ENCODE results near the gene HSD17B4.
A peak's percentile ranks its signal among the peaks of the same experiment; 100 is the strongest.
"Not testable (repeated sequence)": the region's sequence is repeated elsewhere in the genome, so short reads cannot be mapped to it uniquely, and the experiment has no call there.

The HSD17B4 gene

GRCh38 chr5:119452373-119453039, at the start of gene HSD17B4:
Gene HSD17B4, plus strand, starts transcription at chr5:119452497. Its CDS starts 79 bp downstream, at chr5:119452576.
- DNase-seq (ENCODE audit: low read depth in 2 of 2), result peak; percentile 65 to 75

- DNase-seq (ENCODE audit: low read depth in 2 of 2), result no peak
These were observed 49.7 kb upstream of the HSD17B4 start for GRCh38 chr5:119402555-119402954.

DNA sequence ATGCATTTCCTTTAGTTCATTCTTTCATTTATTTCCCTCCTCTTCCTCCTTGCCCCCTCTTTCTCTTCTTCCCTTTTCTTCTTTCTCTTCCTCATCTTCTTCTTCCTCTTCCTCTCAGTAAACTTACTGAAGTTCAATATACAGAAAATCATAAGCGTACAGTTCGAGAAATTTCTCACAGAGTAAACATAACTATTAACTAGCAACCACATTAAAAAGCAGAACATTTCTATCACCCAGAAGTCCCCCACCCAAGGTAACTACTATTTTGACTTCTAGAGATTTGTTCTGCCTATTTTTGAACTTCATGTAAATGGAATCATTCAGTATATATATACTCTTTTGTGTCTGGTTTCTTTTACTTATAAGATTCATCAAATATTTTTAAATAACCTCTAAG, 48.3 kb upstream of the HSD17B4 start:
- DNase-seq (ENCODE audit: low read depth in 2 of 2), result no peak

DNA sequence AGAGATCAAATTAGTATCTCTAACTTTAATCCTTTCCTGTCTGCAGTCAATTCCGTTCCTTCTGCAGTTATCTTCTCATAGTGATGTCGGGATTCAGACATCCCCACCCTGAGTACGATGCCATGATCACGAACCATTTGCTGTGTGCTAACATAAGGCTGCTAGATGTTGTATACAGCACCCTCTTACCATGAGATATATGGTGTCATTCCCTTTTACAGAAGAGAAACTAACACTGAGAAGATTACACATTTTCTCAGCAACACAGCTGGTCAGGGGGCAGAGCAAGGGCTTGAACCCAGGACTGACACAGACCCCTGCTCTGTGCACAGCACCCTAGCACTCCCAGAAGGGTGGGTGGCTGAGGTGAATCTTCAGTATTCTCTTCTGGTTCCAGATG, 46.9 kb upstream of the HSD17B4 start:
- DNase-seq (ENCODE audit: low read depth in 2 of 2), result no peak

DNA sequence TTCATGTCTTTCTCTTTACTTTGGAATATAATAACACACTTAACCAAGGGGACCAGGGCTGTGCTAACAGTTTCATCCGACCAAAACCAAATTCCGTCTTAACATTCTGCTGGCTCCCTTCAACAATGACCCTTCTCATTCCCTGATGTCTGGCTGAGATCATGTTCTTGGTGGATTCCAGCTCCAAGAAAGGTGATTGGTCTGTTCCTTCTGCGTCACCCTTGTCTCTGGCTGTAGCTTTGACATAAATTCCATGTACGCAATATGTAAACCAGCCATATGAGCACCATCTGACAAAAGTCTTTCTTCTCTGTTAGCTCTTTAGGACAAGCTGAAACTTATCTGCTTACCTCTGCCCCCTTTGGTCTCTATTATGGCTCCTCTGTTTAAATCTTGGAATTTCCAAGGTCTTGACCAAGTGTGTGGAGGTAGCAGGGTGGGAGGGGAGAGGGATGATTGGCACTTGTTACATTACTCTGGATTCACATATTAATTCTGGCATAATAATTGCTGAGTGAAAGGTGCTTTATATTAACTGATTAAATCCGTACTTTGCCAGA, 45.7 kb upstream of the HSD17B4 start:
- no peak for DNase-seq (ENCODE audit: low read depth in 2 of 2)

GRCh38 chr5:119409235-119409815, 43.0 kb upstream of the HSD17B4 start:
- no peak for DNase-seq (ENCODE audit: low read depth in 2 of 2)

DNA sequence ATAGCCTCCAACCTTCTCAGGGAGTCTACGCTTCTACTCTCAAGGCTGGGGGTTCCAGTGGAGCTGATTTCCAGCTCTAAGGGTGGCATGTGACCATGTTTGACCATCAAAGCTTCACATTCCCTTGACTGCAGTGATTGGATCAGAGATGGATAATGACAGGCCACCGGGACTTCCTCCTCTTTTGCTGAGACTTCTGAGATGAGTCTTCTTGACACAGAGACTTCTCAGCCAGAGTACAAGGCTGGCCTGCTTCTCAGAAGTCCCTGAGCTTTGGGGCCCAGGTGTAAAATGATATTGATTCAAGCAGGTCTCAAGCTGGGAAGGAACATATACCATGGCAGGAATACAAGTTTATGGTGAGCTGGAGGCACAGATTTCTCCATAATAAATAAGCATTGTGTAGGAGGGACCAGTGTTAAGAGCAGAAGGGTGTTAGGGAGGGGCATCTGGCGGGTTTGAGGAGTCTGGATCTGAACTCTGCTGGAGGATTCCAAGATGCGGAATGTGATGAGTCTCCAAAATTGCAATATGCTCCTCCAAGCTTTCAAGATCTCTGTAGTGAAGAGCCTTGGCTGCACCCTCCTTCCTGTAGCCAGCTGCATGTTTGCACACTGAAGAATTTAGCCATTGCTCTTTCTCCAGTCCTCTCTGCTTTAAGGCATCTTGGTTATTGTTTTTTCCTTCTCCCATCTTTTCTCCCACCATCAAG, 41.7 kb upstream of the HSD17B4 start:
- no peak for DNase-seq (ENCODE audit: low read depth in 2 of 2)

DNA sequence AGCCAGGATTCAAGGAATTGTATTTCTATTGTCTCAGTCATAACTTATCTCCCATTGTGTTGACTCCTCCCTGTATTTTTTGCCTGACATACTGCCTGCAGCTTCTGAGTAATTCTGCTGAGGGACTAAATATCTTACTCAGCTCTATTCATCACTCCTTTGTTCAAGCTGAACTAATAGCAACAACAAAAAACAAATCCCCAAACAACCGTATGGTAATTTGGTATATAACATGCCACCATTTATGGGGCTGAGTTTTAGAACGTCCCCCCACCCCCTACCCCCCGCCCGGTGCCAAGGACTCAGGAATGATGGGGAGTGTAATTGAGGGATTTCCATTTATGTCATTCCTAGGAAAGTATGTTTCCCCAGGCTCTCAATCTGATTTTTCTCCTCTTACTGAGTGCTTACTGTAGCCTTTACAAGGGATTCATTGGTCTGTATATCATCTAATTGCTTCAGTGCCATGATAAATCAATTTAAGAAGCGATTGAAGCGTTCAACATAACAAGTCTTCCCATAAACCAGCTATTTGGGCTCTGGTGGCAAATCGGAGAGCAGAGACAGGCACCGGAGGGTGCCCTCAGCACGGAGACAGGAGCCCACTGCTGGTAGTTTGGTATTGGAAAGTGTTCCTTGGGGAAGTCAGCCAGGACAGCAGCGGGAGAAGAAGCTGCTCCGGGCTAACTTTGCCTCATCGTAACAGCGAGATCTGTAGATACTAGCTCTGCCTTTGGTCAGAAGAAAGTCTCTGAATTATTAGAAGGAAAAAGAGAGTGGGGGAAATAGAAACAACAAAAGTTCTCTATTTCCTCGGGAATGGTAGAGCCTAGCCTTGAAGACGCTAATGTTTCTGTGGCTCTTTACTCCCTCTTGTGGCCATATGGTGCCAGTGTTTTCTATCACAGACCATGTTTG, 40.7 kb upstream of the HSD17B4 start:
- no peak for DNase-seq (ENCODE audit: low read depth in 2 of 2)

DNA sequence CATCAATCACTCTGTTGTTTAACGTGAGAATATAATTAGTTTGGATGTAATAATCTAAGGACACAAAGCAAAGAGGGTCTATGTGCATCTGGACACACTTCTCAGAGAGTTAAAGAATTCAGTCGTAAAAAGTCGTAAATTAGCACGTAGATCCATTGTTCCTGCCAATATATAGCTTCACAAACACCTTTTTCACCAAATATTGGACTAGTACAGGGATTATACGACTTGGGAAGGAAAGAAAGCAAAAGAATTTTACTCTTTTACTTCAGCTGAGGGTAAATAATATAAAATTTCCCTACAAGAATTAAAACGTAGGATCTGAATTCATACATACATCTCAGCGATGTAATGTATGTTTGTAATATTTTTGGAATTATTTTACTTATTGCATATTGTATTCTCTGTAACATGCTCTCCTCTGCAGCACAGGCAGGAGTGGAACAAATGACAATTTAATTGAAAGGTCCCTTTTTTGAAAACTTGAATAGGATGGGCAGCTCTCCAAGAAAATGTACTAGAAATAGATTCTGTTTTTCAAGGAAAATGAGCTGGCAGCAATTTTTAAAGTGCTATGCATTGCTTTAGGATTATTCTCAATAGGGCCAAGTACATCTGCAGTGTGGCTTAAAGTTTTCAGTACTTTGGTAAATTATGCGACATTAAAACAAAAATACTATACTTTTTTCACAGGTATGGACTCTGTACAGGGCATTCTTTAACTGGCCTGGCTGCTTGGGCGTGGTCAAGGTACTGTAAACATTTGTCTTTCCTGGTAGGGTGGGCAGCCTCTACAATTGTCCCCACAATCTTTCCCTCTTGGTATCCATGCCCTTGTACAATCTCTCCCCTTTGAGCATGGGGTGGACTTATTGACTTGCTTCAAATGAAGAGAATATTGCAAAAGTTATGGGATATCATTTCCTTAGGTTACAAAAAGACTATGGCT, 39.7 kb upstream of the HSD17B4 start:
- no peak for DNase-seq (ENCODE audit: low read depth in 2 of 2)

- not testable (repeated sequence) for DNase-seq (ENCODE audit: low read depth in 2 of 2)
These were observed 38.1 kb upstream of the HSD17B4 start for GRCh38 chr5:119414124-119414734.

DNA sequence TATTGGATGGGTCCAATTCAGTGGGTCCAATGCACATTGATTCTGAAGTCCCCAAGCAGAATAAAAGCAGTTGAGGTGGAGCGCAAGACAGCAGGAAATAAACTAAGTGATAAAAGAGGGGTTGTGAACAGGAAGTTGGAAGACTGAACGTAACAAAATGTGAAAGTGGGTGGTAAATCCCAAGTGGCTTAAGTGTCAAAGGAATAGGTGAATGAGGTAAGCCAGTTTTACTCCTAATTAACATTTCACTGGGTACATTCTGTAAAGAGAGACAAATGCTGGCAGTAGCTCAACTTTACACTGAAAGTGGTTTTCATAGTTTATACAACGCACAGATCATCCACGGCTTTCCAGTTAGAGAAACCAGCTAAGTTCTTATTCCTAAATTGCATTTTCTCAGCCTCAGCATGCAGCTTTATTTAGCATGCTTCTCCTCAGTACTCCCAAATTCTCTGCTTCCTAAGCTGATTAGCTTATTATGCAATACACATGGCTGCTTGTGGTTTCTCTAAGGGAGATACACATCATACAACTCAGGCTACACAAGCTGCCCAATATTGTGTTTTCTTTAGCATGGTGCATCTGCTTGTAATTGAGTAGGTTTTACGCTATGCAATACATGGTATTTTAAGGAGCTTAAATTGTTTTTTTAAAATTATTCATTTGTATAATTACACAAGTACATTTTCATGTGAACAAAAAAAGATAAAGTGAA, 34.2 kb upstream of the HSD17B4 start:
- no peak for DNase-seq (ENCODE audit: low read depth in 2 of 2)

DNA sequence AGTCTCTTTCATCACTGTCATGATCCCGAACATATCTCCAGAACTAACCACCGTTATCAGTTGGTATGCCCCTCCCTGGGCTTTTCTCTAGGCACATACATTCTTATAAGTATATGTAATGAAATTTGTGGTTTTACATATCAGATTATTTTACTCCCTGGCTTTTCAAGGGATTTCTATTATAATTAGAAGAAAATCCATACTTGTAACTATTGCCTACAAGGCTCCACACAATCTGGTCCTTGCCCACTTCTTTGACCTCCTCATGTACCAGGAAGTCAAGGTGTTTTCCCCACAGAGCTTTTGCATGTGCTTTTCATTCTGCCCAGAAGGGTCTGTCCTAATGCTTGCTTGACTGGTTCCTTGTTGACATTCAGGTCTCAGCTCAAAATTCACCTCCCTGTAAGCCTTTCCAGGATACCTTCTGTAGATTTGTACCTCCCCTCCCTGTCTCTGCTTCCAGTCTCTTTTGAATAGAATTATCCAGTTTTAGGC, 33.6 kb upstream of the HSD17B4 start:
- no peak for DNase-seq (ENCODE audit: low read depth in 2 of 2)

- no peak for DNase-seq (ENCODE audit: low read depth in 2 of 2)
These were observed 32.1 kb upstream of the HSD17B4 start for GRCh38 chr5:119420169-119420568.

DNA sequence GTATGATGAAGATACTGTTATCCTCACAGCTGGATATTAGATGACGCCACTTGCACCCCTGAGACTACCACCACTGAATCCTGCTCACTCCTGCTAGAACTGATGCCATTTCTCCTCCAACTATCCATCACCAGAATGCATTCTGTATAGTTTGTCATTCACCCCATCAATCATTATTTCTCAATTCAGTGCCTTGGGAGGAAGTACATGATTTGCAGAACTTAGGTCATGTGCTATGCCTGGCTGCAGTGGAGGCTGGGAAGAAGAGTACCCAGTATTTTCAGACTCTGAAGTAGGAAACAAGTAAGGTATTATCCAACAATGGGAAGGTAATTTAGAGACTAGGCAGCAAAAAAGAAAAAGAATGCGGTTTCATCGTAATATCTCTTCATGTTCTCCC, 26.2 kb upstream of the HSD17B4 start:
- no peak for DNase-seq (ENCODE audit: low read depth in 2 of 2)

GRCh38 chr5:119427060-119427459, 25.2 kb upstream of the HSD17B4 start:
- no peak for DNase-seq (ENCODE audit: low read depth in 2 of 2)

GRCh38 chr5:119427596-119427995, 24.7 kb upstream of the HSD17B4 start:
- DNase-seq (ENCODE audit: low read depth in 2 of 2), result not testable (repeated sequence)

DNA sequence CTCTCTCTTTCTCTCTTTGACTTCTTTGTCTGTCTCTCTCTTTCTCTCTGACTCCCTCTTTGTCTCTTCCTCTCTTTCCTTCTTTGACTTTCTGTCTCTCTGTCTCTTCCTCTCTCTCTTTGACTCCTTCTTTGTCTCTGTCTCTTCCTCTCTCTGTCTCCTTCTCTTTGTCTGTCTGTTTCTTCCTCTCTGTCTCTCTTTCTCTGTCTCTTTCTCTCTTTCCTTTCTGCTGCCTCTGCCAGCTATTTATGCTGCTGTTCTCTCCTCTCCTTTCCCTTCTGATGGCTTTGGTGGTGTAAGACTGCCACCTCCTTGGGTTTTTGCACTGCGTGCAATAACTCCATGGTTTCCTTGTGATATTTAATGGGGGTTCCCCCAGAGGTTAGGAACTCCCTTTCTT, 24.1 kb upstream of the HSD17B4 start:
- not testable (repeated sequence) for DNase-seq (ENCODE audit: low read depth in 2 of 2)

- not testable (repeated sequence) for DNase-seq (ENCODE audit: low read depth in 2 of 2)
These were observed 23.7 kb upstream of the HSD17B4 start for GRCh38 chr5:119428574-119428973.

GRCh38 chr5:119432674-119433237, 19.5 kb upstream of the HSD17B4 start:
- not testable (repeated sequence) for DNase-seq (ENCODE audit: low read depth in 2 of 2)

Data from stimulated activated CD4-positive, alpha-beta T cell treated with anti-CD3 and anti-CD28 coated beads, Interleukin-12 subunit alpha, Interleukin-12 subunit beta, amount 100 ng/mL, for 24 hours (primary cell).